ENCODE data around the gene ACO2. TPM values are rescaled to one million over a fixed set of nuclear protein-coding genes. Genes with fewer than 3 reads are reported as not detected.

ACO2 gene
- total and polyA plus RNA-seq, 12 donors, result 35.5 to 212 (median 134) TPM

DNA sequence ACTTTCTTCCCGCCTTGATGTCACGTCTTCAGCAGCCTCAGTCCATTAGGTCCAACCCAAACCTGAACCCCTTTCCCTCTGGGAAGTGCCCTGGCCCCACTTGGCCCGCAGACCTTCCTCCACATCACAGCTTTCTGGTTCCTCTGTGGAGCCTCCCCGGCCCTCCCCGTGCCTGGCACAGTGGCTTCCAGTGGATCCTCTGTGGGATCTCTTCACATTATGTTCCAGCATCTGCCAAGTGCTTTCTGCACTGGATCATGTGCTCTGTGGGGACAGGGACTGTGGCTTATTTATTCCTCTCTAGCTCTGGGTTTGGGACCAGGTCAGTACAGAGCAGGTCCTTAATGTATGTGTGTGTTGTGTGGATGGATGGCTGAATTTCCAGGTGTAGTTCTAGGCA lies 44.5 kb downstream of the ACO2 start:
- intact Hi-C loops (cut with DNase I), result loop anchor here in 1 of 2 donors (10.0 kb wide), 1 partner anchor 49 kb away; the partner anchor contains the start of genes ACO2 and PHF5A
- DNase-seq, result no peak
- Histone ChIP-seq H3K9me3 (replicated peaks in 1 of 3) (no peaks in the 10 kb centered on the region), H3K27me3 (no peaks in the 10 kb centered on the region), H3K36me3 (replicated peaks in 1 of 2) (peaks cover 0 to 77% of the 10 kb centered on the region in 2 donors), H3K4me1 (replicated peaks in 1 of 2) (peaks cover 19 to 30% of the 10 kb centered on the region in 2 donors), H3K27ac (peak overlapping the region in 2 of 5 donors; percentile 62 to 66), H3K4me3 (no peak overlapping the region)
- 79 to 87% (median 80%) methylated on average over 5 of the region's 5 CpGs for whole genome bisulfite sequencing, 4 donors
- TF ChIP-seq POLR2A (IDR thresholded peaks at IDR 0.05), result no peak
- no peak for TF ChIP-seq CTCF (IDR thresholded peaks at IDR 0.05)

DNA sequence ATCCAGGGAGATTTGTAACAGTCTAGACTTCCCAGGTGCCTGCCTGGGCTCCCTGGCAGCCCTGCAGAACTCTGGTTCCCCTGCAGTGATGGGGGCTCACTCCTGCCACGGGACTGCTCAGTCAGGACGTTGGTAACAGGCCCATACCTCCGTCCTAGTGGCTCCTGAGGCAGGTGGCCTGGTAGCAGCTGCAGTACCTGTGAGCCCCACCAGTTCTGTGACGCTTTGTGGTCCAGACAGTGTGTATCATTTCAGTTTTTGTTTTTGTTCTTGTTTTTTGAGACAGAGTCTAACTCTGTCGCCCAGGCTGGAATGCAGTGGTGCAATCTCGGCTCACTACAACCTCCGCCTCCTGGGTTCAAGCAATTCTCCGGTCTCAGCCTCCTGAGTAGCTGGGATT lies 47.5 kb downstream of the ACO2 start:
- no peaks in the 10 kb centered on the region for H3K9me3 ChIP-seq (replicated peaks in 1 of 3)
- intact Hi-C loops (cut with DNase I), result loop anchor here (5.0 to 10.0 kb wide), 2 partner anchors 52 to 114 kb away; partner anchors contain the start of genes ACO2 (in 1 of the 2) and PHF5A (in 1 of the 2)
- no peaks in the 10 kb centered on the region for H3K27me3 ChIP-seq
- no peak overlapping the region for H3K27ac ChIP-seq
- no peak for TF ChIP-seq POLR2A (IDR thresholded peaks at IDR 0.05)
- peak in 1 of 6 experiments; percentile 12 for TF ChIP-seq CTCF (IDR thresholded peaks at IDR 0.05)
- 87 to 93% (median 90%) methylated on average over 5 to 8 of the region's 8 CpGs for WGBS, 4 donors
- peaks cover 0 to 72% of the 10 kb centered on the region in 2 donors for H3K36me3 ChIP-seq (replicated peaks in 1 of 2)
- no peak for DNase-seq
- peaks cover 17 to 27% of the 10 kb centered on the region in 2 donors for H3K4me1 ChIP-seq (replicated peaks in 1 of 2)
- H3K4me3 ChIP-seq, result no peak overlapping the region

DNA sequence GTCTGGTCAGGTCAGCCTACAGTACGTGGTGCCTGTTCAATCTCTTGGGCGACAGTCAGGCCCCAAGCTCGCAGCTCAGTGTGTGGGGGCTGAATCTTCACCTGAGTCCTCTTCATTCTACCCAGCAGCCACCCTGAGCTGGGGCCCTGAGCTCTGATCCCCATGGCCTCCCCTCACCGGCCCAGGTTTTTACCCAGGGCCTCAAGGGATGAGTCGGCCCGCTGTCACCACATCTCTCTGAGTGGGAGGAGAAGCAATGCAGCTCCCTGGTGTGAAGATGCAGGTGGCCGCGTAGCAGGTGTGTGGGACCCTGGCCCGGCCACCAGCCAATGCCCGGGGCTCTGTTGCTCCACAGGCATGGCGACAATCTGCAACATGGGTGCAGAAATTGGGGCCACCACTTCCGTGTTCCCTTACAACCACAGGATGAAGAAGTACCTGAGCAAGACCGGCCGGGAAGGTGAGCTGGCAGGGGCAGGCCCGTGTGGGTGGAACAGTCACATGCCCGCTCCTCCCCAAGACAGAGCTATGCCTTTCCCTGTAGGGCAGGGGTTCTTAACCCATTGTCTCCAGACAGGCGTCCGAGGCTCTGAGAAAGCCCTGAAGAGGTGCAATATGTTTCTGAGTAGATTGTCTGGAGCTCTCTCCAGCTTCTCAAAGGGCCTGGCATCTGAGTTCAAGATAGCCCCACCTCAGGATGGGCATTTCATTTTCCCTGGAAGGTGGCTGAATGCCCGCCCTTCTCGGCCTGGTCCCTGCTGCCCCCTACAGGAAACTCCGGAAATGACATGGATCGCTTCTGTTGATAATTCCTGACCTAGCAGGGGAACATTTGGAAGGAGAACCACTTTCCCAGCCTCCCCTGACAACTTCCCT lies 48.5 kb downstream of the ACO2 start:
- peaks cover 0 to 66% of the 10 kb centered on the region in 2 donors for H3K36me3 ChIP-seq (replicated peaks in 1 of 2)
- peak overlapping the region in 2 of 5 donors; percentile 26 to 44 for H3K27ac ChIP-seq
- DNase-seq, result peak; percentile 67 to 92 (median 82)
- no peak overlapping the region for H3K4me3 ChIP-seq
- no peaks in the 10 kb centered on the region for H3K27me3 ChIP-seq
- peak; percentile 88 to 94 (median 92) for TF ChIP-seq CTCF (IDR thresholded peaks at IDR 0.05)
- no peak for TF ChIP-seq POLR2A (IDR thresholded peaks at IDR 0.05)
- no peaks in the 10 kb centered on the region for H3K9me3 ChIP-seq (replicated peaks in 1 of 3)
- H3K4me1 ChIP-seq (replicated peaks in 1 of 2), result peaks cover 7 to 20% of the 10 kb centered on the region in 2 donors
- 55 to 63% (median 56%) methylated on average over 12 to 22 of the region's 22 CpGs for WGBS, 4 donors
- intact Hi-C loops (cut with DNase I), result loop anchor here (5.0 to 10.0 kb wide), 2 partner anchors 53 to 115 kb away; partner anchors contain the start of genes ACO2 (in 1 of the 2) and PHF5A (in 1 of the 2)

- intact Hi-C loops (cut with DNase I), result loop anchor here (5.0 to 10.0 kb wide), 2 partner anchors 53 to 116 kb away; partner anchors contain the start of genes ACO2 (in 1 of the 2) and PHF5A (in 1 of the 2)
- peak overlapping the region in 1 of 5 donors; percentile 44 for H3K27ac ChIP-seq
- H3K27me3 ChIP-seq, result no peaks in the 10 kb centered on the region
- 55 to 63% (median 57%) methylated on average over 7 of the region's 7 CpGs for WGBS, 4 donors
- no peak for TF ChIP-seq CTCF (IDR thresholded peaks at IDR 0.05)
- no peak for TF ChIP-seq POLR2A (IDR thresholded peaks at IDR 0.05)
- H3K4me1 ChIP-seq (replicated peaks in 1 of 2), result peaks cover 1 to 17% of the 10 kb centered on the region in 2 donors
- H3K36me3 ChIP-seq (replicated peaks in 1 of 2), result peaks cover 0 to 60% of the 10 kb centered on the region in 2 donors
- no peak overlapping the region for H3K4me3 ChIP-seq
- DNase-seq, result no peak
- no peaks in the 10 kb centered on the region for H3K9me3 ChIP-seq (replicated peaks in 1 of 3)
Observed at GRCh38 chr22:41518048-41518347, 49.1 kb downstream of the ACO2 start.
